ENCODE measurements around the gene PLXND1. TPM values are rescaled to one million over a fixed set of nuclear protein-coding genes. Genes with fewer than 3 reads are reported as not detected.
"Not testable (repeated sequence)": the region's sequence is repeated elsewhere in the genome, so short reads cannot be mapped to it uniquely, and the experiment has no call there.

The PLXND1 gene
- total RNA-seq, 2 donors from 2014 or later, result 4.1 to 4.2 TPM

DNA sequence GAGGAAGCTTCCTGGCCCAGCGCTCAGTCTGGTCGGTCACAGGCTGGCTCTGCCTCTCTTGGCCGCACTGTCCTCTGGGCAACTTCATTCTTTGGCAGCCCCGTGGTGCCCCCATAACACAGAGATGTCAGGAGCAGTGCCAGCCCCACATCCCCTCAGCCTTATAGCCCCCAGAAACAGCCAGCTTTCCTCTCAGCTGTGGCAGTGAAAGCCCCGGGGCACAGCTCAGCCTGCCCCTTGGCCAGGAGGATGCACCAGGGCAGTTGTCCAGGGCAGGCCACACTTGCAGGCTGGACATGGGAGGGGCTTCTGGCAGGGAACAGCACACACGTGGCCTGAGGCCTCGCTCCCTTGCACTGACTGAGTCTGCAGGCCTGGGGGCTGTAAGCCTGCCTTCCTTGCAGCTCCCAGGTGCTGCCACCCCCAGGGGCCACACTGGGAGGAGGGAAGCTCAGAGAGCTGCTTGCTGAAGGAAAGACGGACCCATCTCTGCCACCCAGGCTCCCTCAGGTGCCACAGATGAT lies 88.4 kb downstream of the PLXND1 start:
- Mint-ChIP-seq H3K4me3 (no peak overlapping the region), H3K9me3 (no peaks in the 10 kb centered on the region), H3K27ac (no peak overlapping the region), H3K36me3 (ENCODE audit: insufficient read depth in 2 of 2) (peaks cover 0 to 2% of the 10 kb centered on the region in 2 donors), H3K27me3 (ENCODE audit: low read depth) (no peaks in the 10 kb centered on the region), H3K4me1 (ENCODE audit: low read depth) (no peaks in the 10 kb centered on the region)
- ATAC-seq (replicated peaks in 1 of 2), result no peak
- DNase-seq, result no peak

DNA sequence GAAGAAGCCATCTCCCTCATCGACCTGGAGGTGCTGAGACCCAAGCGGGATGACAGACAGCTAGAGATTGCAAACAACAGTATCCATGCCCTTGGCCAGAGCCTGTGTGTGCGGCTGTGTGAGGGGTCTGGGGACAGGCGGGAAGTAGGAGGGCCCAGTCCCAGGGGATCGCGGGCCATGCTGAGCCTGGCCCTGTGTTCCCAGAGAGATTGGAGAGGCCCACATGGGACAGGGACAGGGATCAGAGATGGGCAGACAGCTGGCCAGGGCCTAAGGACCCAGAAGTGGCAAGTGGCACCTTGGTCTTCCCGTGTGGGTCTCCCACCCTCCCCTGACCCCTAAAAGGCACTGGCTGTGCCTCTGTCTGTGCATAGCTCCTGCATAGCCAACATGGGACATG lies 89.0 kb downstream of the PLXND1 start:
- DNase-seq, result no peak
- Mint-ChIP-seq H3K36me3 (ENCODE audit: insufficient read depth in 2 of 2) (peaks cover 0 to 2% of the 10 kb centered on the region in 2 donors), H3K4me3 (no peak overlapping the region), H3K27me3 (ENCODE audit: low read depth) (no peaks in the 10 kb centered on the region), H3K4me1 (ENCODE audit: low read depth) (no peaks in the 10 kb centered on the region), H3K9me3 (no peaks in the 10 kb centered on the region), H3K27ac (no peak overlapping the region)
- ATAC-seq (replicated peaks in 1 of 2), result no peak

GRCh38 chr3:129515821-129516432 lies 90.5 kb downstream of the PLXND1 start:
- not testable (repeated sequence) for H3K36me3 Mint-ChIP-seq (ENCODE audit: insufficient read depth in 2 of 2); H3K27ac Mint-ChIP-seq; DNase-seq; H3K27me3 Mint-ChIP-seq (ENCODE audit: low read depth); ATAC-seq (replicated peaks in 1 of 2); H3K4me3 Mint-ChIP-seq; H3K9me3 Mint-ChIP-seq; H3K4me1 Mint-ChIP-seq (ENCODE audit: low read depth)

DNA sequence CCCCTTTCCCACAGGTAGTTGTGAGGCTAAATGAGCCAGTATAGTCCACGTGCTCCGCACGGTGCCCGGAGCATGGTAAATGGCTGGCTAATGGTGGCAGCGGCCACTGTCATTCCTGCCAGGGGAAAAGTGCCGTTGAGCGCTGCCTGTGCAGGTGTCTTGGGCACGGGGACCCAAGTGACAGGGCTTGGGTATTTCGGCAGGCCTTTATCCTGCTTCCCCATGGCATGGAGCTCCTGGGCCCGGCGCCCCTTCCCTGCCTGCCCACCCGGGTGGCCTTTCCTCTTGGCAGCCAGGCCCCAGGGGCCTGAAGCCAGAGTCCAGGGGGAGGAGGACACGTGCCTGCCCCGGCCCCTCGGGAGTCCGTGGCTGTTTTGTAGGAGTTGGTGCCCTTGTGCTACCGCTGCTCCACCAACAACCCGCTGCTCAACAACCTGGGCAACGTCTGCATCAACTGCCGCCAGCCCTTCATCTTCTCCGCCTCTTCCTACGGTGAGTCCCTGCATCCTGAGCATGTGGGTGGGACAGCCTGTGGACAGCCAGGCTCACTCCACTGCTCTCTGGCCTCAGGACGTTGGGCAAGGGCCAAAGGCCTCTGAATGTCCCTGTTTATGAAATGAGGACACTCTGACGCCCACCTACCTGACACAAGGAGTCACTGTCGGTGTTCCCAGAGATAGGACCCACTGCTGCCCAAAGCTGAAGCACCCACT lies 91.2 kb downstream of the PLXND1 start:
- ATAC-seq (replicated peaks in 1 of 2); H3K9me3 Mint-ChIP-seq; H3K27ac Mint-ChIP-seq; H3K4me1 Mint-ChIP-seq (ENCODE audit: low read depth); H3K4me3 Mint-ChIP-seq; H3K36me3 Mint-ChIP-seq (ENCODE audit: insufficient read depth in 2 of 2); H3K27me3 Mint-ChIP-seq (ENCODE audit: low read depth); DNase-seq: not testable (repeated sequence)

GRCh38 chr3:129514563-129514962 lies 91.9 kb downstream of the PLXND1 start:
- no peaks in the 10 kb centered on the region for H3K9me3 Mint-ChIP-seq
- no peak overlapping the region for H3K27ac Mint-ChIP-seq
- ATAC-seq (replicated peaks in 1 of 2), result no peak
- H3K36me3 Mint-ChIP-seq (ENCODE audit: insufficient read depth in 2 of 2), result peaks cover 0 to 2% of the 10 kb centered on the region in 2 donors
- H3K4me3 Mint-ChIP-seq, result no peak overlapping the region
- DNase-seq, result no peak
- no peaks in the 10 kb centered on the region for H3K4me1 Mint-ChIP-seq (ENCODE audit: low read depth)
- H3K27me3 Mint-ChIP-seq (ENCODE audit: low read depth), result no peaks in the 10 kb centered on the region

DNA sequence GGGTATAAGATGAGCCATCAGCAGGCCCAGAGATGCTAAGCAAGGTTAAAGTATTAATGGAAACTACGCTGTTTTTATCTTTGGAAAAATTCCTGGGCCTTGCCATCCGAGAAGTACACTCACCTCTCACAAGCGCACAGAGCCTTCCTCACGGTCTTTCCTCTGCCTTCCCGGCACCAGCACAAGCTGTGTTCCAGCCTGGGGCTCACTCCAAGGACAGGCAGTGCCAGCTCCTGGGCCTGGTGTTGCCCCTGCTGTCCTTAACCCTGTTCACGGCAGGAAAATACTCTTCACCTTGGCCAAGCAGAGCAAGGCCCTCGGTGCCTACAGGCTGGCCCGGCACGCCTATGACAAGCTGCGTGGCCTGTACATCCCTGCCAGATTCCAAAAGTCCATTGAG lies 92.4 kb downstream of the PLXND1 start:
- peaks cover 0 to 2% of the 10 kb centered on the region in 2 donors for H3K36me3 Mint-ChIP-seq (ENCODE audit: insufficient read depth in 2 of 2)
- no peaks in the 10 kb centered on the region for H3K9me3 Mint-ChIP-seq
- H3K4me1 Mint-ChIP-seq (ENCODE audit: low read depth), result no peaks in the 10 kb centered on the region
- ATAC-seq (replicated peaks in 1 of 2) (no peak), DNase-seq (no peak)
- H3K27ac Mint-ChIP-seq, result no peak overlapping the region
- H3K4me3 Mint-ChIP-seq, result no peak overlapping the region
- no peaks in the 10 kb centered on the region for H3K27me3 Mint-ChIP-seq (ENCODE audit: low read depth)

GRCh38 chr3:129513705-129514104 lies 92.8 kb downstream of the PLXND1 start:
- Mint-ChIP-seq H3K36me3 (ENCODE audit: insufficient read depth in 2 of 2) (peaks cover 0 to 2% of the 10 kb centered on the region in 2 donors), H3K27ac (no peak overlapping the region)

GRCh38 chr3:129512595-129512994 lies 93.9 kb downstream of the PLXND1 start:
- H3K9me3 Mint-ChIP-seq, result no peaks in the 10 kb centered on the region
- no peaks in the 10 kb centered on the region for H3K27me3 Mint-ChIP-seq (ENCODE audit: low read depth)
- H3K4me1 Mint-ChIP-seq (ENCODE audit: low read depth), result no peaks in the 10 kb centered on the region
- DNase-seq (no peak), ATAC-seq (replicated peaks in 1 of 2) (no peak)
- H3K27ac Mint-ChIP-seq, result no peak overlapping the region
- no peak overlapping the region for H3K4me3 Mint-ChIP-seq
- peaks cover 0 to 2% of the 10 kb centered on the region in 2 donors for H3K36me3 Mint-ChIP-seq (ENCODE audit: insufficient read depth in 2 of 2)

More at GRCh38 chr3:129513705-129514104, 92.8 kb downstream of the PLXND1 start:
- Mint-ChIP-seq H3K27me3 (ENCODE audit: low read depth) (no peaks in the 10 kb centered on the region), H3K4me1 (ENCODE audit: low read depth) (no peaks in the 10 kb centered on the region), H3K9me3 (no peaks in the 10 kb centered on the region), H3K4me3 (no peak overlapping the region)
- DNase-seq (no peak), ATAC-seq (replicated peaks in 1 of 2) (no peak)

- DNase-seq (no peak), ATAC-seq (replicated peaks in 1 of 2) (no peak)
- no peaks in the 10 kb centered on the region for H3K27me3 Mint-ChIP-seq (ENCODE audit: low read depth)
- H3K4me3 Mint-ChIP-seq, result no peak overlapping the region
- H3K27ac Mint-ChIP-seq, result no peak overlapping the region
- no peaks in the 10 kb centered on the region for H3K9me3 Mint-ChIP-seq
- no peaks in the 10 kb centered on the region for H3K4me1 Mint-ChIP-seq (ENCODE audit: low read depth)
- H3K36me3 Mint-ChIP-seq (ENCODE audit: insufficient read depth in 2 of 2), result no peaks in the 10 kb centered on the region
Observed at GRCh38 chr3:129507181-129507831, 99.2 kb downstream of the PLXND1 start.

- H3K4me1 Mint-ChIP-seq (ENCODE audit: low read depth), result no peaks in the 10 kb centered on the region
- no peak overlapping the region for H3K4me3 Mint-ChIP-seq
- no peak overlapping the region for H3K27ac Mint-ChIP-seq
- H3K9me3 Mint-ChIP-seq, result no peaks in the 10 kb centered on the region
- H3K36me3 Mint-ChIP-seq (ENCODE audit: insufficient read depth in 2 of 2), result no peaks in the 10 kb centered on the region
- DNase-seq (no peak), ATAC-seq (replicated peaks in 1 of 2) (no peak)
- no peaks in the 10 kb centered on the region for H3K27me3 Mint-ChIP-seq (ENCODE audit: low read depth)
Observed at GRCh38 chr3:129506231-129506742, 100.2 kb downstream of the PLXND1 start.

GRCh38 chr3:129505341-129505740 lies 101.1 kb downstream of the PLXND1 start:
- ATAC-seq (replicated peaks in 1 of 2) (no peak), DNase-seq (no peak)
- Mint-ChIP-seq H3K4me1 (ENCODE audit: low read depth) (no peaks in the 10 kb centered on the region), H3K27me3 (ENCODE audit: low read depth) (no peaks in the 10 kb centered on the region), H3K36me3 (ENCODE audit: insufficient read depth in 2 of 2) (no peaks in the 10 kb centered on the region), H3K4me3 (no peak overlapping the region), H3K27ac (no peak overlapping the region), H3K9me3 (no peaks in the 10 kb centered on the region)

All from activated T-cell treated with anti-CD3 and anti-CD28 coated beads, Interleukin-2, amount 50 U/mL, for 72 hours (primary cell).